ENCODE measurements around the gene WAPL. TPM values are rescaled to one million over a fixed set of nuclear protein-coding genes. Genes with fewer than 3 reads are reported as not detected.

The WAPL gene, protein sequence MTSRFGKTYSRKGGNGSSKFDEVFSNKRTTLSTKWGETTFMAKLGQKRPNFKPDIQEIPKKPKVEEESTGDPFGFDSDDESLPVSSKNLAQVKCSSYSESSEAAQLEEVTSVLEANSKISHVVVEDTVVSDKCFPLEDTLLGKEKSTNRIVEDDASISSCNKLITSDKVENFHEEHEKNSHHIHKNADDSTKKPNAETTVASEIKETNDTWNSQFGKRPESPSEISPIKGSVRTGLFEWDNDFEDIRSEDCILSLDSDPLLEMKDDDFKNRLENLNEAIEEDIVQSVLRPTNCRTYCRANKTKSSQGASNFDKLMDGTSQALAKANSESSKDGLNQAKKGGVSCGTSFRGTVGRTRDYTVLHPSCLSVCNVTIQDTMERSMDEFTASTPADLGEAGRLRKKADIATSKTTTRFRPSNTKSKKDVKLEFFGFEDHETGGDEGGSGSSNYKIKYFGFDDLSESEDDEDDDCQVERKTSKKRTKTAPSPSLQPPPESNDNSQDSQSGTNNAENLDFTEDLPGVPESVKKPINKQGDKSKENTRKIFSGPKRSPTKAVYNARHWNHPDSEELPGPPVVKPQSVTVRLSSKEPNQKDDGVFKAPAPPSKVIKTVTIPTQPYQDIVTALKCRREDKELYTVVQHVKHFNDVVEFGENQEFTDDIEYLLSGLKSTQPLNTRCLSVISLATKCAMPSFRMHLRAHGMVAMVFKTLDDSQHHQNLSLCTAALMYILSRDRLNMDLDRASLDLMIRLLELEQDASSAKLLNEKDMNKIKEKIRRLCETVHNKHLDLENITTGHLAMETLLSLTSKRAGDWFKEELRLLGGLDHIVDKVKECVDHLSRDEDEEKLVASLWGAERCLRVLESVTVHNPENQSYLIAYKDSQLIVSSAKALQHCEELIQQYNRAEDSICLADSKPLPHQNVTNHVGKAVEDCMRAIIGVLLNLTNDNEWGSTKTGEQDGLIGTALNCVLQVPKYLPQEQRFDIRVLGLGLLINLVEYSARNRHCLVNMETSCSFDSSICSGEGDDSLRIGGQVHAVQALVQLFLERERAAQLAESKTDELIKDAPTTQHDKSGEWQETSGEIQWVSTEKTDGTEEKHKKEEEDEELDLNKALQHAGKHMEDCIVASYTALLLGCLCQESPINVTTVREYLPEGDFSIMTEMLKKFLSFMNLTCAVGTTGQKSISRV (N-terminal part only)
- total RNA-seq, result 32.3 and 49.7 TPM in 2 replicates

DNA sequence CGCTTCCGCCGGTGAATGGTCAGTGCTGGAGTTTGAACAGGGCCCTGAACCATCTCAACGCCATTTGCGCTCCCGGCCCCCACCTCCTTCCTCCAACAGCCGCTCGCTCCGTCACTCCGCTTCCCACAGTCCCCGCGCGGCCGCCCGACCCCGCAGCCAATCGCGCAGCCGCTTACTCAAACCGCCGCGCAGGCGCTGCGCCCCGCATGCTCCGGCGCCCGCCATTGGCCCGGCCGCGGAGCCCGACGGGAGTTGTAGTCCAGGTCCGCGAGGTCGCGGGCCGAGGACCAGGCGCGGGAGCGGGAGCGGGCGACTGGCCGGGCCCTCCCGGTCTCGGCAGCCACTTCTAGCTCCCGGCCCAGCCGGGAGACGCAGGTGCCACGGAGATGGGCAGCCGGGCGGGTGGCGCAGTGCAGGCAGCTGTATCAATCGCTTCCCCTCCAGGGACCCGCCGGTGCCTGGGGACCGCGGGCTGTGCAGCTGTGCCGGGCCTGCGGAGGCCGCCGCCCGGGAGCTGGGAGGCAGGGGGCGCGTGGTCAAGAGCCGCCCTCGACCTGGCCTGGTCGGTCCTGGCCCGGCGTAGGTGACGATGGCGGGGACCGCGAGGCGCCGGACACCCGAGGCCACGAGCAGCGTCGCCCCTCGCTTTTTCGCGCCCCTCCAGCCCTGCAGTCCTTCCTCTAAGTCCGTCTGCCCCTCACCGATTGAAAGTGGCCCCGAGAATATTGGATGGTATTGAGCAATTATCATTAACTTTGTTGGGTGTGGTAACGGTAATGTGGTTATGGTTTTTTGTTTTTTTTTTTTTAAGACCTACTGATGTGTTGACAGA is at the start of gene WAPL:
Gene WAPL, minus strand, starts transcription at position 115 of the 832 bp plus-strand sequence. CDS start 3,723 bp downstream, outside the sequence.

Small RNAs within 50 kb of the gene (small RNA-seq; reads per million reads assigned to genes)
- gene RNU6-780P, result not detected

Other genes starting within 250 kb of the WAPL start
- 0.37 TPM in 1 of 2 replicates, not detected in the other for gene GRID1, start 155.0 kb downstream of the WAPL start, total RNA-seq
- not detected in 2 replicates for gene OPN4, start 132.8 kb upstream of the WAPL start, total RNA-seq
- gene LDB3, start 146.7 kb upstream of the WAPL start, total RNA-seq, result under 0.01 TPM in 2 replicates
- 37.8 and 48.9 TPM in 2 replicates for gene BMPR1A, start 234.8 kb upstream of the WAPL start, total RNA-seq